Measurements from ENCODE around the gene MYO19.

The MYO19 gene

DNA sequence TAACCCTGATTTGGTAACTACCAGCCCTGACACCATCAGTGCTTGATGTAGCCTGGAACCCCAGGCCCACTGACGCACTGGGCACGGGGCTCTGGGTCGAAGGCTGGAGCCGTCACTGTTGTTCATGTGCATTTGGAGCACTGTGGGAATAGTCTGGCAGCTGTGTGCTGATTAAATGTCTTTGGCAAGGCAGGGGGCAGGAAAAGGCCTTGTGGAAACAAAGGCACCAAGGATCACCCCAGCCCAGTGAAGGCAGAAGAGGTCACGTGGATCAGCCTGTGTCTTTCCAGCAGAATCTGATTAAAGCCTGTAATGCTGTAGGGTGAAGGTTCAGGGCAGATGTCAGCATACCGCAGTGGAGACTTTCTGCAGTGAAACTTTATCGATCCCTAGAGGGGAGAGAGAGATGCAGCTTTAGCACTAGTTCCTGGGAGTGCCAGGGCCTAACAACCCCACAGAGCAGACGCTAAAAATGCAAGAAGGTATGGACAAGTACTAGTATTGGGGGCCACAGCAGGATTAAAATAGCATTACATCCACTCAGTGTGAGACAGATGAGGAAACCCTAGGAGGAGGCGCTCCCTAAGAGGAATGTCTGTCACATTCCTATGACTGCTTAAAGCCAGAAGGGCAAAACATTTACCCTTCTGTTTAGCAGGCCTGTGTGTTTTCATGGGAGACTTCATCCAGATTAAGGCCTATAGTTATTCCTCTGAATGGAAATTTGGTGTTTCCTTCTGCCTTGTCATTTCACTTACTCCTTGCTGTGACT is 38.5 kb downstream of the MYO19 start:
- TF ChIP-seq, protein P1, sequence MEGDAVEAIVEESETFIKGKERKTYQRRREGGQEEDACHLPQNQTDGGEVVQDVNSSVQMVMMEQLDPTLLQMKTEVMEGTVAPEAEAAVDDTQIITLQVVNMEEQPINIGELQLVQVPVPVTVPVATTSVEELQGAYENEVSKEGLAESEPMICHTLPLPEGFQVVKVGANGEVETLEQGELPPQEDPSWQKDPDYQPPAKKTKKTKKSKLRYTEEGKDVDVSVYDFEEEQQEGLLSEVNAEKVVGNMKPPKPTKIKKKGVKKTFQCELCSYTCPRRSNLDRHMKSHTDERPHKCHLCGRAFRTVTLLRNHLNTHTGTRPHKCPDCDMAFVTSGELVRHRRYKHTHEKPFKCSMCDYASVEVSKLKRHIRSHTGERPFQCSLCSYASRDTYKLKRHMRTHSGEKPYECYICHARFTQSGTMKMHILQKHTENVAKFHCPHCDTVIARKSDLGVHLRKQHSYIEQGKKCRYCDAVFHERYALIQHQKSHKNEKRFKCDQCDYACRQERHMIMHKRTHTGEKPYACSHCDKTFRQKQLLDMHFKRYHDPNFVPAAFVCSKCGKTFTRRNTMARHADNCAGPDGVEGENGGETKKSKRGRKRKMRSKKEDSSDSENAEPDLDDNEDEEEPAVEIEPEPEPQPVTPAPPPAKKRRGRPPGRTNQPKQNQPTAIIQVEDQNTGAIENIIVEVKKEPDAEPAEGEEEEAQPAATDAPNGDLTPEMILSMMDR (conservative IDR thresholded peaks at IDR 0.05; ENCODE audit: control insufficient read depth, insufficient read depth, low read depth, low read length) = no peak
- H3K4me3 ChIP-seq (ENCODE audit: control insufficient read depth, low read depth, low read length) = no peak overlapping the region
- no peak for DNase-seq (ENCODE audit: low read depth)

GRCh38 chr17:36495076-36495578 is 39.5 kb downstream of the MYO19 start:
- TF ChIP-seq, protein P1 (conservative IDR thresholded peaks at IDR 0.05; ENCODE audit: control insufficient read depth, insufficient read depth, low read depth, low read length) = no peak
- H3K4me3 ChIP-seq (ENCODE audit: control insufficient read depth, low read depth, low read length) = no peak overlapping the region
- no peak for DNase-seq (ENCODE audit: low read depth)

- H3K4me3 ChIP-seq (ENCODE audit: control insufficient read depth, low read depth, low read length) = no peak overlapping the region
- TF ChIP-seq, protein P1 (conservative IDR thresholded peaks at IDR 0.05; ENCODE audit: control insufficient read depth, insufficient read depth, low read depth, low read length) = no peak
- no peak for DNase-seq (ENCODE audit: low read depth)
These were observed 40.0 kb downstream of the MYO19 start for GRCh38 chr17:36494674-36495073.

DNA sequence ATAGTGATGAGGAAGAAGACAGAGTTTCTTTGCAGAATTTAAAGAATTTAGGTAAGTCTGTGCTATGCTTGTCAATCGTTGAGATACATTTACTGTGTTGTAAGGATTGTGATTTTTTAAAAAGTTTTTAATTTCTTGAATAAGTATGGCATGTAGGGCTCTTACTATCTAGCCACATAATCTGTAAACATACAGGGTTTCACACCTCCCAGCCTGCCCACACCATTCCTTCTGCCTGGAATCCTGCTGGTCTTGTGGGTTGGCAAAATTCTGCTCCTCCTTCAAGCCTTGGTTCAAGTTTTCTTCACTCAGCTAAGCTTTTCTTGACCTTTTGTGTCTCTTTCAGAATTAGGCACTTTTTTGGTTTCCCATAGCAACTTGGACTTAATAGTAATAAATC is 40.7 kb downstream of the MYO19 start:
- no peak for DNase-seq (ENCODE audit: low read depth)
- H3K4me3 ChIP-seq (ENCODE audit: control insufficient read depth, low read depth, low read length) = no peak overlapping the region
- TF ChIP-seq, protein P1 (conservative IDR thresholded peaks at IDR 0.05; ENCODE audit: control insufficient read depth, insufficient read depth, low read depth, low read length) = no peak

GRCh38 chr17:36486204-36487194 is 48.2 kb downstream of the MYO19 start, which contains the start of gene ZNHIT3:
TSS of gene ZNHIT3 (plus strand) at chr17:36486681. CDS start at chr17:36486700, 19 bp downstream.
- TF ChIP-seq, protein P1 (conservative IDR thresholded peaks at IDR 0.05; ENCODE audit: control insufficient read depth, insufficient read depth, low read depth, low read length) = no peak
- H3K4me3 ChIP-seq (ENCODE audit: control insufficient read depth, low read depth, low read length) = peak within 1 kb of the TSS; percentile 85
- DNase-seq (ENCODE audit: low read depth) = peak; percentile 94

DNA sequence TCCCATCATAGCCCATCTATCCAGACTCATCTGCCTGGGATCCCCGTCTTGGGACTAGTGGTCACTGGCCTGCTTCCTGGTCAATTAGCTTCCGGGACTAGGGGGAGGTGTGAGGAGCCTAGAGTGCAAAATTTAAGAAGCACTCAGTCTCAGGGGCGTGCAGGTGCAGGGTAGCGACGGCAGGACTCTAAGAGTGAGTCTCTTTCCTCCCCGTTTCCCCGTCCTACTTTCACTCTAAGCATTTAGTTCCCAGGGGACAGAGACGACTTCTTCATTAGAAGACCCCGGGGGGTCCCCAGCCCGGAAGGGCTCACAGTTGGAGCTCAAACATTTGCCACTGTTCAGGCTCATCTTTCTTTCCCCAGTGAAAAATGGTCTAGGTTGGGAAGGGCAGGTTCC is 48.9 kb downstream of the MYO19 start:
- TF ChIP-seq, protein P1 (conservative IDR thresholded peaks at IDR 0.05; ENCODE audit: control insufficient read depth, insufficient read depth, low read depth, low read length) = no peak
- peak overlapping the region; percentile 85 for H3K4me3 ChIP-seq (ENCODE audit: control insufficient read depth, low read depth, low read length)
- no peak for DNase-seq (ENCODE audit: low read depth)
